Heart left ventricle (tissue), 16 donors: ENCODE measurements around the gene DDHD1. TPM values are rescaled to one million over a fixed set of nuclear protein-coding genes. Genes with fewer than 3 reads are reported as not detected.
"Not testable (repeated sequence)": the region's sequence is repeated elsewhere in the genome, so short reads cannot be mapped to it uniquely, and the experiment has no call there.

Experiments used
- ATAC-seq, 4 donors: fragments of 200-7000 bp; cut with Tn5 transposase; one replicate each; pipeline ENCODE4 v1.9.1; 2020 to 2022; ENCODE audit warnings: moderate library complexity in 4 of 4, mild to moderate bottlenecking in 3 of 4, moderate number of reproducible peaks in 1 of 4
- DNase-seq, 5 donors: peaks; one replicate each; pipeline ENCODE4 v3.0.0-alpha.2; 2020
- H3K27ac ChIP-seq, 12 donors: fragments of 200-600 bp; sonication (generic) in 4 of 12; one replicate each; pipeline versions ENCODE4 v1.5.0 to v1.8.0; 2016 to 2022; ENCODE audit warnings: mild to moderate bottlenecking in 2 of 12
- H3K27me3 ChIP-seq, 9 donors: fragments of 200-600 bp; sonication (generic) in 2 of 9; one replicate each; pipeline versions ENCODE4 v1.5.1 to v1.8.0; 2016 to 2022; ENCODE audit warnings: mild to moderate bottlenecking in 3 of 9
- H3K36me3 ChIP-seq, 9 donors: fragments of 200-600 bp; sonication (generic) in 2 of 9; one replicate each; pipeline versions ENCODE4 v1.5.0 to v1.8.0; 2018 to 2022; ENCODE audit warnings: mild to moderate bottlenecking in 2 of 9
- H3K4me1 ChIP-seq, 12 donors: fragments of 200-600 bp; sonication (generic) in 4 of 12; one replicate each; pipeline versions ENCODE4 v1.5.0 to v1.8.0; 2016 to 2022; ENCODE audit warnings: mild to moderate bottlenecking in 3 of 12
- H3K4me3 ChIP-seq, 12 donors: fragments of 200-600 bp; sonication (generic) in 4 of 12; one replicate each; pipeline versions ENCODE4 v1.5.0 to v1.8.0; 2017 to 2022; ENCODE audit warnings: mild to moderate bottlenecking in 9 of 12, moderate library complexity in 4 of 12
- H3K9me3 ChIP-seq, 12 donors: fragments of 200-600 bp; sonication (generic) in 4 of 12; one replicate each; pipeline versions ENCODE4 v1.5.0 to v1.8.0; 2016 to 2022; ENCODE audit warnings: mild to moderate bottlenecking in 1 of 12
- POLR2A ChIP-seq, 2 donors: fragments of 450-650 bp; IDR thresholded peaks; one replicate each; pipeline ENCODE4 v1.6.1; 2017; ENCODE audit warnings: antibody characterized with exemption in 2 of 2, mild to moderate bottlenecking in 2 of 2, moderate library complexity in 2 of 2
- WGBS, 4 donors: extraction: QIAGEN DNeasy Blood & Tissue Kit in 2 of 4; methylation state at CpG; one replicate each; pipeline versions ENCODE4 v1.1.5 to v1.1.7; 2013 to 2018; 5-methylcytosine and 5-hydroxymethylcytosine counted together
- intact Hi-C, 10 donors: fragments of 100-400 bp; cut with DNase I; formaldehyde crosslinking; loops; one replicate each; pipeline versions ENCODE4 v1.11.1 to v1.14.2; 2022
- polyA plus RNA-seq, 2 donors: library from polyadenylated mRNA; stranded (reverse); fragments of 200-250 nt; gene quantifications; one replicate each; pipeline ENCODE4 v1.2.3, GENCODE V29; 2013
- total RNA-seq, 9 donors: library from RNA; depleted of rRNA in 2 of 9; stranded (reverse); fragments of >200 nt in 2 of 9; fragmentation: NEBNext Ultra II Directional in 3 of 9; extraction: Animal tissue kit (Norgen Biotek cat#: 25700) in 3 of 9; gene quantifications; one replicate each; pipeline versions ENCODE4 v1.1.0 to v1.2.4, GENCODE V29; 2016 to 2023
- TF ChIP-seq, protein P1 (sequence below), 12 donors: fragments of 200-600 bp; sonication (generic) in 4 of 12; IDR thresholded peaks; one replicate each; pipeline versions ENCODE4 v1.5.0 to v1.8.0; 2018 to 2022; ENCODE audit warnings: antibody characterized with exemption in 12 of 12, mild to moderate bottlenecking in 5 of 12
- donor health status: ischemic (EF 13 %, LVEDD 7.1; RV severe dilation, severe dysfunction).
- donor health status: healthy with polysubstance abuse.
- donor health status: DM: no; HTN: yes; CAD: no.
- donor health status: DM: no; HTN: no; CAD: no.
- donor health status: ischemic (EF 25% LVEDD 6.9; RV normal size, moderate dysfunction).
- donor health status: ischemic (EF 25% LVEDD 5.7; RV mildly dilated, moderate dysfunction).
- donor health status: healthy.
- donor health status: DM: yes; HTN: yes; CAD: no.
- donor health status: ischemic (EF 35%, LVEDD 5.7; RV mildly dilated, moderate dysfunction).
- donor health status: nonischemic (EF 11% LVEDD 7.7; RV severe dilation, severe dysfunction).
- donor health status: DM: yes; HTN: yes; CAD: no.
- donor health status: PGD.
- donor health status: ischemic (EF 29% LVEDD 5.4; RV normal size, mild dysfunction).
- donor health status: nonischemic (EF 23%, LVEDD 6.1; RV moderate dilation, normal function).

The DDHD1 gene
- total and polyA plus RNA-seq, 11 donors, result 3.5 to 12.1 (median 7.0) TPM

DNA sequence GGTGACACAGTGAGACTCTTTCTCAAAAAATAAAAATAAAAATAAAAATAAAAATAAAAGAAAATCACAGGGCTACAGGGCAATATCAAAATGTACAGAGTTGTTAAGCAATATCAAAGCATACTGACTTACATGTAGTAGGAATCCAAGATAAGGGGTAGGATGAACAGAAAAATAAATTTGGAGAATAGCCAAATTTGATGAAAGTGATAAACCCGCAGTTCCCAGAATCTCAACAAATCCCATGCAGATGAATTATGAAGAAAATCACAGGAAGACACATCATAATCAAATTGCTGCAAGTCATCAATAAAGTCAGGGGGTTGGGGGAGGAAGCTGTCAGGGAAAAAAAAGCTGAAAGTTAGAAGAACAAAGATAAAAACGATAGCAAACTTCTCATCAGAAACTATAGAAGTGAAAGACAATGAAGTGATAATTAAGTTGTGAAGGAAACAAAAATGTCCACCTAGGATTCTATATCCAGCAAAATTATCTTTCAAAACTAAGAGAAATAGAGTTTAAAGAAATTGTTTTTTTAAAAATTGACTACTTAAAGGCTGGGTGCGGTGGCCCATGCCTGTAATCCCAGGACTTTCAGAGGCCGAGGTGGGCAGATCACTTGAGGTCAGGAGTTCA, 15.4 kb downstream of the DDHD1 start:
- intact Hi-C loops, result no loop called here
- WGBS, 4 donors, result 78 to 94% (median 88%) methylated on average over 4 of the region's 4 CpGs
- Histone ChIP-seq H3K9me3 (peaks cover 0 to 60% (median 41%) of the 10 kb centered on the region in 12 donors), H3K4me1 (no peaks in the 10 kb centered on the region), H3K36me3 (no peaks in the 10 kb centered on the region), H3K4me3 (no peak overlapping the region), H3K27ac (no peak overlapping the region), H3K27me3 (no peaks in the 10 kb centered on the region)
- TF ChIP-seq, protein P1, sequence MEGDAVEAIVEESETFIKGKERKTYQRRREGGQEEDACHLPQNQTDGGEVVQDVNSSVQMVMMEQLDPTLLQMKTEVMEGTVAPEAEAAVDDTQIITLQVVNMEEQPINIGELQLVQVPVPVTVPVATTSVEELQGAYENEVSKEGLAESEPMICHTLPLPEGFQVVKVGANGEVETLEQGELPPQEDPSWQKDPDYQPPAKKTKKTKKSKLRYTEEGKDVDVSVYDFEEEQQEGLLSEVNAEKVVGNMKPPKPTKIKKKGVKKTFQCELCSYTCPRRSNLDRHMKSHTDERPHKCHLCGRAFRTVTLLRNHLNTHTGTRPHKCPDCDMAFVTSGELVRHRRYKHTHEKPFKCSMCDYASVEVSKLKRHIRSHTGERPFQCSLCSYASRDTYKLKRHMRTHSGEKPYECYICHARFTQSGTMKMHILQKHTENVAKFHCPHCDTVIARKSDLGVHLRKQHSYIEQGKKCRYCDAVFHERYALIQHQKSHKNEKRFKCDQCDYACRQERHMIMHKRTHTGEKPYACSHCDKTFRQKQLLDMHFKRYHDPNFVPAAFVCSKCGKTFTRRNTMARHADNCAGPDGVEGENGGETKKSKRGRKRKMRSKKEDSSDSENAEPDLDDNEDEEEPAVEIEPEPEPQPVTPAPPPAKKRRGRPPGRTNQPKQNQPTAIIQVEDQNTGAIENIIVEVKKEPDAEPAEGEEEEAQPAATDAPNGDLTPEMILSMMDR (IDR thresholded peaks at IDR 0.05), result no peak
- TF ChIP-seq POLR2A (IDR thresholded peaks at IDR 0.05), result no peak
- DNase-seq (no peak), ATAC-seq (no peak)

DNA sequence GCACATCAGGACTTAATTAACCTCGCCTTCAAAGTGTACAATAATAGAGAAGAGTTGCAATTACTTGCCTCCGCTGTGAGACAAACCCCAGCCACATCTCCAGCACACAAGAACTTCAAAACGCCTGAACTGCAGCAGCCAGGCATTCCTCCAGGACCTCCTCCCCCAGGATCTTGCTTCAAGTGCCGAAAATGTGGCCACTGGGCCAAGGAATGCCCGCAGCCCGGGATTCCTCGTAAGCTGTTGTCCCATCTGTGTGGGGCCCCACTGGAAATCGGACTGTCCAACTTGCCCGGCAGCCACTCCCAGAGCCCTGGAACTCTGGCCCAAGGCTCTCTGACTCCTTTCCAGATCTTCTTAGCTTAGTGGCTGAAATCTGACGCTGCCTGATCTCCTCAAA, 22.6 kb downstream of the DDHD1 start:
- H3K4me3 ChIP-seq, H3K9me3 ChIP-seq, DNase-seq, ATAC-seq, H3K27ac ChIP-seq, H3K36me3 ChIP-seq, intact Hi-C loops, H3K27me3 ChIP-seq: not testable (repeated sequence)
- WGBS, 4 donors, result 75 to 88% (median 85%) methylated on average over 10 of the region's 10 CpGs
- peaks cover 0 to 25% (median 7%) of the 10 kb centered on the region in 12 donors for H3K4me1 ChIP-seq

GRCh38 chr14:53128303-53129028, 24.7 kb downstream of the DDHD1 start:
- ATAC-seq, result no peak
- Histone ChIP-seq H3K36me3 (no peaks in the 10 kb centered on the region), H3K9me3 (no peaks in the 10 kb centered on the region), H3K4me1 (peaks cover 0 to 27% (median 7%) of the 10 kb centered on the region in 12 donors), H3K27ac (no peak overlapping the region), H3K27me3 (no peaks in the 10 kb centered on the region), H3K4me3 (no peak overlapping the region)
- no peak for DNase-seq
- intact Hi-C loops, result no loop called here
- WGBS, 4 donors, result 81 to 90% (median 87%) methylated on average over 2 of the region's 2 CpGs
- TF ChIP-seq, protein P1 (IDR thresholded peaks at IDR 0.05), result no peak
- no peak for TF ChIP-seq POLR2A (IDR thresholded peaks at IDR 0.05)

GRCh38 chr14:53127832-53128231, 25.3 kb downstream of the DDHD1 start:
- intact Hi-C loops, result no loop called here
- 92 to 94% (median 93%) methylated on average over 7 of the region's 7 CpGs for WGBS, 4 donors
- ATAC-seq, result no peak
- peaks cover 0 to 27% (median 7%) of the 10 kb centered on the region in 12 donors for H3K4me1 ChIP-seq
- peak overlapping the region in 1 of 12 donors; percentile 67 for H3K27ac ChIP-seq
- H3K27me3 ChIP-seq, result no peaks in the 10 kb centered on the region
- H3K9me3 ChIP-seq, result no peaks in the 10 kb centered on the region
- DNase-seq, result no peak
- H3K4me3 ChIP-seq, result no peak overlapping the region
- TF ChIP-seq, protein P1 (IDR thresholded peaks at IDR 0.05), result no peak
- no peak for TF ChIP-seq POLR2A (IDR thresholded peaks at IDR 0.05)
- no peaks in the 10 kb centered on the region for H3K36me3 ChIP-seq
